HCT116 (cell line): ENCODE measurements around the gene LSM6. TPM values are rescaled to one million over a fixed set of nuclear protein-coding genes. Genes with fewer than 3 reads are reported as not detected.

Source experiments
- ATAC-seq: fragments of 200-7000 bp; cut with Tn5 transposase; 2 replicates; pipeline ENCODE4 v1.9.1; 2020; ENCODE audit warnings: mild to moderate bottlenecking, moderate library complexity
- BruUV-seq: library from RNA; stranded (reverse); fragments of 400-500 nt; replicated peaks from 2 replicates; lab custom pipeline; 2021; lab: Mats Ljungman, UMichigan
- CTCF ChIA-PET: fragments of 300-600 bp; sonication (Branson Sonifier 250); formaldehyde crosslinking; loops from one replicate; lab custom pipeline; 2021; ENCODE audit warnings: antibody characterized with exemption; lab: Charles Lee
- POLR2A ChIA-PET: fragments of 300-600, 350-600 bp; sonication (Branson Sonifier 250); formaldehyde crosslinking; loops from one replicate; lab custom pipeline; 2021; ENCODE audit warnings: antibody characterized with exemption; lab: Charles Lee
- RAD21 ChIA-PET, 2 experiments: fragments of 300-600 bp; sonication (Branson Sonifier 250); formaldehyde crosslinking; loops; one replicate each; lab custom pipeline; 2023; ENCODE audit warnings: low total read pairs in 2 of 2; ENCODE audit not compliant: uncharacterized antibody in 2 of 2, unreplicated experiment in 2 of 2, low non-redundant PET in 1 of 2; lab: Charles Lee
- DNase-seq: peaks from one replicate; pipeline ENCODE4 v3.0.0-alpha.2; 2010; ENCODE audit warnings: low read depth, low spot score
- H2AFZ ChIP-seq: fragments of 200-600 bp; shearing (Covaris generic), sonication (generic); 2 replicates; pipeline ENCODE4 v1.6.1; 2017; ENCODE audit warnings: low read depth, mixed run types, mixed read lengths, antibody characterized with exemption, low read length; ENCODE audit not compliant: poor library complexity, severe bottlenecking
- H3K27ac ChIP-seq: 2 replicates; pipeline ENCODE4 v1.5.1; 2012; ENCODE audit warnings: low read depth, low read length
- H3K27me3 ChIP-seq: fragments of 200-600 bp; sonication (generic); 2 replicates; pipeline ENCODE4 v1.6.1; 2016; ENCODE audit warnings: mixed run types, low read length, mixed read lengths; ENCODE audit not compliant: insufficient read depth
- H3K36me3 ChIP-seq, 2 experiments: fragments of 200-500 bp in 1 of 2; fragments of 200-600 bp in 1 of 2; sonication (Bioruptor generic) in 1 of 2; sonication (generic) in 1 of 2; 2 replicates each; pipeline versions ENCODE4 v1.5.1 to v1.6.1; 2014 to 2016; ENCODE audit warnings: low read length in 2 of 2, inconsistent platforms in 1 of 2, mixed read lengths in 1 of 2, mixed run types in 1 of 2; ENCODE audit not compliant: insufficient read depth in 2 of 2, control insufficient read depth in 1 of 2
- H3K4me1 ChIP-seq, 2 experiments: fragments of 200-600 bp in 1 of 2; sonication (generic) in 1 of 2; 2 replicates each; pipeline versions ENCODE4 v1.5.1 to v1.6.1; 2012 to 2017; ENCODE audit warnings: low read length in 2 of 2, inconsistent platforms in 1 of 2, mild to moderate bottlenecking in 1 of 2, mixed read lengths in 1 of 2, mixed run types in 1 of 2, moderate library complexity in 1 of 2; ENCODE audit not compliant: insufficient read depth in 2 of 2, control insufficient read depth in 1 of 2
- H3K4me2 ChIP-seq: fragments of 200-600 bp; sonication (generic); 2 replicates; pipeline ENCODE4 v1.6.1; 2017; ENCODE audit warnings: mixed run types, low read length, mixed read lengths
- H3K4me3 ChIP-seq, 2 experiments: fragments of 200-600 bp in 1 of 2; sonication (generic) in 1 of 2; replicated peaks in 1 of 2; 2 replicates each; pipeline ENCODE4 v1.5.1; 2011 to 2016; ENCODE audit warnings: low read length in 2 of 2, control low read depth in 1 of 2, low read depth in 1 of 2, mild to moderate bottlenecking in 1 of 2, mixed read lengths in 1 of 2, mixed run types in 1 of 2
- H3K79me2 ChIP-seq: fragments of 200-600 bp; sonication (generic); 2 replicates; pipeline ENCODE4 v1.6.1; 2017; ENCODE audit warnings: mild to moderate bottlenecking, mixed run types, low read length, moderate library complexity, mixed read lengths; ENCODE audit not compliant: insufficient read depth
- H3K9ac ChIP-seq: fragments of 200-600 bp; sonication (generic); 2 replicates; pipeline ENCODE4 v1.6.1; 2016; ENCODE audit warnings: low read length, mixed read lengths
- H3K9me2 ChIP-seq: fragments of 200-600 bp; sonication (generic), shearing (Covaris generic); 2 replicates; pipeline ENCODE4 v1.6.1; 2017; ENCODE audit warnings: mixed run types, mild to moderate bottlenecking, moderate library complexity; ENCODE audit not compliant: insufficient read depth
- H3K9me3 ChIP-seq, 2 experiments: fragments of 200-500 bp in 1 of 2; fragments of 200-600 bp in 1 of 2; sonication (Bioruptor generic) in 1 of 2; sonication (generic) in 1 of 2; 2 replicates each; pipeline ENCODE4 v1.6.1; 2014 to 2017; ENCODE audit warnings: low read length in 2 of 2, mixed read lengths in 2 of 2, inconsistent platforms in 1 of 2, low read depth in 1 of 2, mild to moderate bottlenecking in 1 of 2, mixed run types in 1 of 2, moderate library complexity in 1 of 2; ENCODE audit not compliant: control insufficient read depth in 1 of 2, insufficient read depth in 1 of 2
- H4K20me1 ChIP-seq: fragments of 200-600 bp; sonication (generic), shearing (Covaris generic); 2 replicates; pipeline ENCODE4 v1.6.1; 2017; ENCODE audit warnings: mixed run types, mild to moderate bottlenecking, moderate library complexity; ENCODE audit not compliant: insufficient read depth
- ATF3 ChIP-seq: IDR thresholded peaks from 2 replicates; pipeline ENCODE4 v1.6.1; 2012
- CEBPB ChIP-seq: IDR thresholded peaks from 2 replicates; pipeline ENCODE4 v1.6.1; 2012; ENCODE audit warnings: low read depth
- CTCF ChIP-seq, 3 experiments: fragments of 200-600 bp in 1 of 3; sonication (generic) in 1 of 3; IDR thresholded peaks in 2 of 3; conservative IDR thresholded peaks in 1 of 3; 2 replicates each; pipeline ENCODE4 v1.5.1; 2012 to 2017; ENCODE audit warnings: low read depth in 2 of 3, low read length in 2 of 3, antibody characterized with exemption in 1 of 3, borderline replicate concordance in 1 of 3, control low read depth in 1 of 3, mild to moderate bottlenecking in 1 of 3, mixed read lengths in 1 of 3, mixed run types in 1 of 3, moderate library complexity in 1 of 3; ENCODE audit not compliant: insufficient read depth in 1 of 3
- EGR1 ChIP-seq: IDR thresholded peaks from 2 replicates; pipeline ENCODE4 v1.6.1; 2012; ENCODE audit warnings: low read depth
- MAX ChIP-seq: IDR thresholded peaks from 2 replicates; pipeline ENCODE4 v1.6.1; 2012
- POLR2A ChIP-seq: IDR thresholded peaks from 2 replicates; pipeline ENCODE4 v1.7.0; 2011; ENCODE audit warnings: borderline replicate concordance; ENCODE audit not compliant: insufficient read depth, insufficient read length; ENCODE audit errors: extremely low read depth
- RAD21 ChIP-seq: IDR thresholded peaks from 2 replicates; pipeline ENCODE4 v1.6.1; 2012; ENCODE audit warnings: low read depth, mild to moderate bottlenecking
- REST ChIP-seq: IDR thresholded peaks from 2 replicates; pipeline ENCODE4 v1.6.1; 2012; ENCODE audit warnings: low read depth
- SIN3A ChIP-seq: IDR thresholded peaks from 2 replicates; pipeline ENCODE4 v1.6.1; 2012; ENCODE audit warnings: low read depth
- TCF7L2 ChIP-seq: IDR thresholded peaks from 2 replicates; pipeline ENCODE4 v1.7.0; 2011; ENCODE audit warnings: borderline replicate concordance, inconsistent platforms; ENCODE audit not compliant: insufficient read depth, insufficient read length; ENCODE audit errors: extremely low read depth
- YY1 ChIP-seq: IDR thresholded peaks from 2 replicates; pipeline ENCODE4 v1.6.1; 2011; ENCODE audit warnings: low read length, low read depth, moderate library complexity, mild to moderate bottlenecking; ENCODE audit not compliant: insufficient replicate concordance; ENCODE audit errors: extremely low read depth
- ZNF274 ChIP-seq: fragments of 200-500 bp; sonication (Bioruptor generic); IDR thresholded peaks from 2 replicates; pipeline ENCODE4 v1.6.1; 2014; ENCODE audit warnings: mild to moderate bottlenecking, low read depth, low read length, inconsistent platforms
- intact Hi-C: fragments of 100-400 bp; cut with micrococcal nuclease; formaldehyde crosslinking; loops from 2 replicates; pipeline ENCODE4 v1.10.0; 2022
- total RNA-seq: library from RNA; stranded (reverse); gene quantifications from one replicate; pipeline ENCODE4 v1.2.1, GENCODE V29; 2021; ENCODE audit not compliant: unreplicated experiment

Gene LSM6
- total RNA-seq, 1 experiment from 2014 or later, result 57.4 TPM

DNA sequence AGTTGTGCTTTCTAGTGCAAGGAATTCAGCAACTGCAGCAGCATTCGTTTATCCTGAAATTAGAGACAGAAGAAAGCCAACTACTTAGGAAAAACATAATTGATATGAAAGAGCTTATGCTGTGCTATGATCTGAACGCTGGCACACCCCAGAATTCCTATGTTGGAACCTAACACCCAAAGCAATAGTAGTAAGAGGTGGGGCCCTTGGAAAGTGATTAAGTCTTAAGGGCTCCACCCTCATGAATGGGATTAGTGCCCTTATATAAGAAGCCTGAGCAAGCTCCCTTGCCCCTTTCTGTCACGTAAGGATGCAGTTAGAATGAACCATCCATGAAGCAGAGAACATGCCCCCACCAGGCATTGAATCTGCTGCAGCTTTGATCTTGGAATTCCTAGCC, 5.4 kb upstream of the LSM6 start:
- Histone ChIP-seq H2AFZ (no peak overlapping the region), H3K27me3 (no peaks in the 10 kb centered on the region), H3K9me2 (no peaks in the 10 kb centered on the region), H3K4me3 (no peak overlapping the region), H3K36me3 (no peaks in the 10 kb centered on the region), H3K4me2 (no peak overlapping the region), H3K79me2 (no peaks in the 10 kb centered on the region; the same call in 1 of the 2 replicates), H3K9me3 (no peaks in the 10 kb centered on the region), H3K4me1 (peaks cover 0 to 3% of the 10 kb centered on the region in 2 experiments; a peak in 2 of 4 replicates)
- intact Hi-C loops, result no loop called here
- no peak for DNase-seq
- no peak for ATAC-seq
- TF ChIP-seq RAD21 (no peak), ZNF274 (no peak), EGR1 (no peak), YY1 (no peak), REST (no peak), TCF7L2 (no peak), POLR2A (no peak), MAX (no peak), CEBPB (no peak), ATF3 (no peak), SIN3A (no peak), CTCF (IDR thresholded peaks at IDR 0.05 in 2 of 3, conservative IDR thresholded peaks at IDR 0.05 in 1 of 3; ENCODE audit: borderline replicate concordance in 1 of 3, insufficient read depth in 1 of 3, low read depth in 2 of 3, low read length in 2 of 3) (no peak)
- TF ChIP-seq, all 23 proteins: peak for 0
- H4K20me1 ChIP-seq, result no peaks in the 10 kb centered on the region
- CTCF ChIA-PET, result no interaction called here
- H3K27ac ChIP-seq, result no peak overlapping the region
- H3K9ac ChIP-seq, result no peak overlapping the region
- BruUV-seq, result no TSS peak
- POLR2A ChIA-PET, result no interaction called here
- RAD21 ChIA-PET, result no interaction called here
